ENCODE measurements around the gene MDM1.

DNA sequence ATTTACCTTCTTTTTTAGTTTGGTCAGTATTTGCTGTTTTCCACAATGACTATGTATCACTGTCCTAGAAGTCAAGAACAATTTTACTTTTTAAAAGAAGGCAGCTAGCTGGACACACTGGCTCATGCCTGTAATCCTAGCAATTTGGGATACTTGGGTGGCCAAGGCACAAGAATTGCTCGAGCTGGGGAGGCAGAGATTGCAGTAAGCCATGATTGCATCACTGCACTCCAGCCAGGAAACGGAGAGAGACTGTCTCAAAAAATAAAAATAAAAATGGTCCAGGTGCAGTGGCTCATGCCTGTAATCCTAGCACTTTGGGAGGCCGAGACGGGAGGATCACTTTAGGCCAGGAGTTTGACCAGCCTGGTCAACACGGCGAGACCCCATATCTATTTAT, 28.3 kb downstream of the MDM1 start:
- no peak for TF ChIP-seq POLR2A (IDR thresholded peaks at IDR 0.05; ENCODE audit: low read depth, low read length)
- no peak for TF ChIP-seq SPI1 (IDR thresholded peaks at IDR 0.05; ENCODE audit: low read depth, low read length)
- no peak for TF ChIP-seq PAX5 (IDR thresholded peaks at IDR 0.05; ENCODE audit: insufficient read depth, low read length, severe bottlenecking)
- TF ChIP-seq POLR2AphosphoS5 (IDR thresholded peaks at IDR 0.05; ENCODE audit: low read depth, low read length), result no peak
- TF ChIP-seq TAF1 (IDR thresholded peaks at IDR 0.05; ENCODE audit: low read depth, low read length), result no peak
- no peak for TF ChIP-seq POU2F2 (IDR thresholded peaks at IDR 0.05; ENCODE audit: low read depth, low read length)

All from GM12891 (cell line).